Activated CD4-positive, alpha-beta T cell treated with anti-CD3 and anti-CD28 coated beads, Interleukin-2, amount 50 U/mL, for 4 hours (primary cell): ENCODE data around the gene GPAT3.
"Not testable (repeated sequence)": the region's sequence is repeated elsewhere in the genome, so short reads cannot be mapped to it uniquely, and the experiment has no call there.

Experiments used
- DNase-seq, 2 experiments: peaks; one replicate each; pipeline ENCODE4 v3.0.0-alpha.2; 2020

Gene GPAT3

GRCh38 chr4:83552924-83553323 is 17.0 kb downstream of the GPAT3 start:
- no peak for DNase-seq

DNA sequence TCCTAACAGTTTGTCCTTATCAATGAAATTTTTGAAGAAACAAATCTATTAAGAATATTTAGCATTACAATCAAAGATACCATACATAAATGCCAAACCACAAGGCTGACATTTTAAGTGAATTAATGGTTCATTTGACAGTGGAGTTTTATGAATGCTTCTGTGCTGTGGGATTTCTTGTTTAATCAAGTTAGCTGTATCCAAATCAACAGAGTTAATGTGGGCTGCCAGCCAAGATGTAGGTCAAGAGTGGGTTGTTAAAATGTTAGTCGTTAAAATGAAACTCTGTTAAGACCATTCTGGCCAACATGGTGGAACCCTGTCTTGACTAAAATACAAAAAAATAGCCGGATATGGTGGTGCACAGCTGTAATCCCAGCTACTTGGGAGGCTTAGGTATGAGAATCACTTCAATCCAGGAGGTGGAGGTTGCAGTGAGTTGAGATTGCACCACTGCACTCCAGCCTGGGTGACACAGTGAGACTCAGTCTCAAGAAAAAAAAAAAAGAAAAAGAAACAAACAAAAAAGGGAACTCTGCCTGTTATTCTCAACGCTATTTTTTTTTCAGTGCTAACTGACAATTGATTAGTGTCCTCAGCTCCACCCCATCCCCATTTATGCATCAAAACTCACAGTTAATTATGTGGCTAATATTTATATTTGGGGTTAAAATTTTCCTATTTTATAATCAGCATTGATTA is 20.2 kb downstream of the GPAT3 start:
- no peak for DNase-seq

GRCh38 chr4:83556816-83557215 is 20.9 kb downstream of the GPAT3 start:
- no peak for DNase-seq

DNA sequence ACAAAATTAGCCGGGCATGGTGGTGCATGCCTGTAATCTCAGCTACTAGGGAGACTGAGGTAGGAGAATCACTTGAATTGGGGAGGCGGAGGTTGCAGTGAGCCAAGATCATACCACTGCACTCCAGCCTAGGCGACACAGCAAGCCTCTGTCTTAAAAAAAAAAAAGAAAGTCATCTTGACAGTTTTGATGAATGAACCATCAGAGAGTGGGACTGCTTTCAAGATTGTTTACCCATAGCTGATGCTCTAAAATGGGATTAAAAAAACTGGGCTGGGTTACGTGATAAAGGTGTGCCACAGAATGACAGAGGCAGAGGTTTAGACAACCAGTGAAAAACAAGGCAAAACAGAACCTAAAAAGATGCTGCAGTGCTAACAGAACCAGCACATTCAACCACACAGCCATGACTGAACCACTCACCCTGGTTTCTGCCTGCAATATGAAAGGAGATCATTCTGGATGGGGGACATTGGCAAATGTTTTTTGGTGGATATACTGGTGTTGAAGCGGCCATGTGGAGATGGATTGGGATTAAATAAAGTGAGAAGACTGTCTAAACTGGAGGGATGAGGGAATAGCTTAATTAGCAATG is 22.2 kb downstream of the GPAT3 start:
- DNase-seq: no peak

DNA sequence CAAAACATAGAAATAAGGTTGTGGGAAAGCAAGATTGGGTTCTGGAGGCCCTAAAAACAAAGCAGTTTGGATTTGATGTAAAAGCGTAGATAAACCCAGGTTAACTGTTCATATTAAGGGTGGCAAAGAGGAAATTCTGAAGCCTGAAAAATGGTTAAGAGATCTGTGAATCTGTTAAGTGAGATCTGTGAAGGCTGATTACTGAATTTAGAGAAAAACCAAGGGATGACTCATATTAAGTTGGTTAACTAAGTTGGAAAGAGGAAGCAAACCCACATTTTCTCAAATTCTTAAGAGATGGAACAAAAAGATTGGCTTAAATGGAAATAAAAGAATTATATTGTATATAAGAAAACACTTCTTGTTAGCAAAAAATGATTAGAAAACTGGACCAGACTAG is 22.8 kb downstream of the GPAT3 start:
- DNase-seq: no peak

- no peak for DNase-seq
Measured at GRCh38 chr4:83560523-83560922, 24.6 kb downstream of the GPAT3 start.

GRCh38 chr4:83561381-83561780 is 25.5 kb downstream of the GPAT3 start:
- DNase-seq: no peak

DNA sequence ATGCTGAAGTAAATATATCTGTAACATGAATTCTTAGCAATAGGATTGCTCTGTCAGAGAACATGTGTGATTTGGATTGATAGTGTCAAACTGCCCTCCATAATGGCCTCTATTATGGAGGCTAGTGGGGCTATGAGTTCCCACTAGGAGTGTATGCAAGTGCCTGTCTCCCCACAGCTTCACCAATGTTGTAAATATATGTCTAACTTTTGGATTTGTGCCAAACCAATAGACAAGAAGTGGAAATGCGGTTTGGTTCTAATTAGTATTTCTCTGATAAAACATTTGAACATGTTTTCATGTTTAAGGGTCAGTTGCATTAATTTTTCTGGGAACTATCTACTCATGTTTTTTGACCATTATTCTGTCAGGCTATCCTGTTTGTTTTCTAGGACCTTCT is 28.1 kb downstream of the GPAT3 start:
- no peak for DNase-seq

DNA sequence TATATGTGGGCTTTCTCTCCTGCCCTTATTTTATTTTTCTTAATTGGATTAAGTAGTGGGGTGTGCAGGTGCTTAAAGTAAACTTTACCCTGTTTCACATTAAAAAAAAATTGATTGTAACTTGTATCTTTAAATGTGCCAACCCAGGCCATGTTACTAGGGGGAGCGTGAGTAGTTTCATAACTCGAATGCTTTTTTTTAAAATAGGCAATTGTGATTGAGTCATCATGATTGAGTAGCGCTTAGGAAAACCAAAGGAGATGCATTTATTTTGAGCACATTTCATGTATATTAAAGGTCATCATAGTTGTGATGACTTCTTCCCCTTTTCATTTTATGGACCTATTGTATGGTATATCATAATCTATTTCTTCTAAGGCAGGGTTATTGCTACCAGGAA is 32.2 kb downstream of the GPAT3 start:
- no peak for DNase-seq

GRCh38 chr4:83569429-83569828 is 33.5 kb downstream of the GPAT3 start:
- no peak for DNase-seq

DNA sequence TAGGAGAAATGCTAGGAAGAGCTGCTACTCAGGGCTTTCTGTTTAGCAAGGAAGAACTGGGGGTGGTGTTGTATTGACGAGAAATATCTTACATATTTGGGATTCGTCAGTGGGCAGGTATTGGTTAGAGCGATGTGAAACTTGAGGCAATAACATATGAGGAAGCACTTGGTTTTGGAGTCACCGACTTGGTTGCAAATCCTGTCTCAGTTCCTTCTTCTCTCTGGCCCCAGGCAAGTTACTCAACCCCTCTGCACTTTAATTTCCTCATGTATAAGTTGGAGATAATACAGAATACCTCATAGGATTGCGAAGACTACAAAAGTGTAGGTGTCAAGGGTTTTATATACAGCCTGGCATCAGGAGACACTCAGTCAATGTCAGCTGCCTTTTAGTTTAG is 34.1 kb downstream of the GPAT3 start:
- no peak for DNase-seq

DNA sequence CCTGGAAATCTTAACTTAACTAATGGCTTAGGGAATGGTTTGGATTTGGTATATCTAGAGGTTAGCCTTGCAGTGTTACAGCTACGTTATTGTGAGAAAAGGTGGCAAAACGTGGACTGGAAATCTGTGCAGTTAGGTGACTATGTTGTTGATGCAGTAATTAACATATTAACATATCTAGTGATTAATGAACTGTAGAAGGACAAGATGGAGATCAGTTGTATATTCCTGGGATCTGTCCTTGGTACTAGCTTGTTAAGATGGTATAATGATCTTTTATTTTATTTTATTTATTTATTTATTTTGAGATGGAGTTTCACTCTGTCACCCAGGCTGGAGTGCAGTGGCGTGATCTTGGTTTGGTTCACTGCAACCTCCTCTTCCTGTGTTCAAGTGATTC is 36.9 kb downstream of the GPAT3 start:
- no peak for DNase-seq

DNA sequence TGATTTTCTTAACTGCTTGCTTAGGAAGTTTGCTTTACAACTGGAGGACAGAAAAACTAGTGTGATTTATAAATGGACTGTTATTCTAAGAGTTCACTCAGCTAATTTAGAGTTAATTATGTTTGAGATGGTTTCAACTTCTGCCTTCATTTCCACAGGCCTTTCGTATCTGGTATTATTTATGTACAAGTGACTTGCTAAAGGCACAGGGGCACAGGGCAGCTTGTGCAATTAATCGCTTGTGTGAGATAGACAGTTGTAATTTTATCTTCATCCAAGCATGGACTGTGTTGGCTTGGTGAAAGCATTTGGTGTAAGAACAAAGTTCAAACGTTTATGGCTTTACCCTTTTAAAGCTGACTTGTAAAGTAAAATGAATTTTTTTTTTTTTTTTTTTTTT is 38.3 kb downstream of the GPAT3 start:
- DNase-seq: no peak

DNA sequence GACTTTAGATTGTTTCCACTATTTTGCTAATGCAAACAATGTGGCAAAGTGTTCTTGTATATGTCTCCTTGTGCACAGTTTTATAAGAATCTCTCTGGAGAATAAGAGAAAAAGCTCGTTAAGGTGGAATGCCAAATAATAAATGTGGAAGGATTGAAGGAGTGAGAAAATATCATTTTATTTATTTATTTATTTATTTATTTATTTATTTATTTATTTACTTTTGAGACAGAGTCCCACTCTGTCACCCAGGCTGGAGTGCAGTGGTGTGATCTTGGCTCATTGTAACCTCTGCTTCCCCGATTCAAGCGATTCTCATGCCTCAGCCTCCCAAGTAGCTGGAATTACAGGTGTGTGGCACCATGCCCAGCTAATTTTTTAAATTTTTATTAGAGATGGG is 40.3 kb downstream of the GPAT3 start:
- not testable (repeated sequence) for DNase-seq

DNA sequence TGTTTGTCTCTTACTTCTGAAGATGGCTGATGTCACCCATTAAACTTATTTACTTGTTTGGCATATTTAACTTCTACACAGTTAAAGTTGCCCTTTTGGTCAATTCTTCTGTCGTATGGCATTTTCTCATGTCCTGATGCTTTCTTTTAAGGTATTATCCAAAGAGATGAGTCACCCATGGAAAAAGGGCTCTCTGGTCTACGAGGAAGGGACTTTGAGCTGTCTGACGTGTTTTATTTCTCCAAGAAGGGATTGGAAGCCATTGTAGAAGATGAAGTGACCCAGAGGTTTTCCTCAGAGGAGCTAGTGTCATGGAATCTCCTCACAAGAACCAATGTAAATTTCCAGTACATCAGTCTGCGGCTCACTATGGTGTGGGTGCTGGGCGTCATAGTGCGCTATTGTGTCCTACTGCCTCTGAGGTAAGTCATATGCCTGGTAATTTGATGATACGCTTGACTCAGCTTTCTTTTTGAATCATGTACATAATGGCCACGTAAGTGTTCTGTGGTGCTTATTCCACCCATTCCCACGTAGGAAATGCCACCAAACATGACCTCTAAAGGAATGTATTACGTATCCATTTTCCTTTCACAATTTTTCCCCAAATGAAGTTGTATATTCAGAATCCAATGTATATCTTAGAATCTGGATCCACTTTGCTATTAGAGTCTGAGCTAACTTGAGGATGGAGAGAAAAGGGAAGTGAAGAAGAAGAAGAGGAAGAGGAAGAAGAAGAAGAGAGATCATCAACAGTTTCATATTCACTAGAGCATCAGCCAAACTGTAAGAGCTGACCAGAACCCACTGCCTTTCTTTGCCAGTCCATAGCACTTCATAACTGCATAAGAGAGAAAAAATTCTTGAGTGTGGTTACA is 45.7 kb downstream of the GPAT3 start:
- no peak for DNase-seq

GRCh38 chr4:83582289-83582785 is 46.4 kb downstream of the GPAT3 start:
- DNase-seq: no peak

GRCh38 chr4:83585982-83586508 is 50.1 kb downstream of the GPAT3 start:
- DNase-seq: no peak

DNA sequence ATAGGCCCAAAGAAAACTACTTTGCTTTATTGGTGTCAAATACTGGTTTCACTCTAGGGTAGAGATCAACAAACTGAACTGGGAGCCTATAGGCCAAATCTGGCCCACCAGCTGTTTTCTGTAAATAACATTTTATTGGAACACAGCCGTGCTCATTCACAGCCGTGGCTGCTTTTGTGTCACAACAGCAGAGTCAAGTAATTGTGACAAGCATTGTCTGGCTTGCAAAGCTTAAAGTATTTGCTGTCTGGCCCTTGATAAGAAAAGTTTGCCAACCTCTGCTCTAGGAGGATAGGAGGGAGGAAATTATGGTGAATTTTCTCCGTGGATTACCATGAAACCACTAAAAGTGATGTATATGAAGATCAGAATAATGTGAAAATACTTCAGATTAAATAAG is 53.4 kb downstream of the GPAT3 start:
- DNase-seq: no peak

- no peak for DNase-seq
Measured at GRCh38 chr4:83591056-83591455, 55.1 kb downstream of the GPAT3 start.

DNA sequence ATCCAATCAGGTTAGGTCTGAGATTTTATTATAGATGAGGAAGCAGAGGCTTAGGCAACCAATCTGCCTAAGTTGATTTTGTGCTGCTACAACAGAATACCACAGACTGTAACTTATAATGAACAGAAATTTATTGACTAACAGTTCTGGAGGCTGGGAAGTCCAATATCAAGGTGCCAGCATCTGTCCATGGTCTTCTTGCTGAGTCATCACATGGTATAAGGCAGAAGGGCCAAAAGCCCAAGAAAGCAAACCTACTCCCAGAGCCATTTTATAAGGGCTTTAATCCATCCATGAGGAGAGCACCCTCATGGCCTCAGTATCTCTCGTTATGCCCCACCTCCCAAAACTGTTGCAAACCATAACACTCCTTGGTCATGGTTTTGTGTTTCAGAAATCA is 55.8 kb downstream of the GPAT3 start:
- DNase-seq: no peak

DNA sequence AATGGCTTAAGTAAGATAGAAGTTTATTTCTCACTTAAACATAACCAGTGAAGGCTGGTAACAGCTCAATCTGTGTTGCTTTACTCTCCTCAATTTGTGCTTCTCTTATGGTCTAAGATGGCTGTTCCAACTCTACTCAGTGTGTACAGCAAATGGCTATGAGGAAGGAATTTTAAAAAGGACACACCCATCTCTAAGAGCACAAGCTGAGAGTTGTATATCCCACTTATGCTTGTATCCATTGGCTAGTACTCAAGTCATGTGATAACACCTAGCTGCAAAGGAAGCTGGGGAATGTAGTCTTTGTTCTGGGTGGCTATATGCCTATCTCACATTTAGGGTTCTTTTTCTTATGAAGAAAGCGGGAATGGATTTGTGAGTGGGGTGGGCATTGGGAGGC is 63.3 kb downstream of the GPAT3 start:
- DNase-seq: no peak

GRCh38 chr4:83603129-83603528 is 67.2 kb downstream of the GPAT3 start:
- no peak for DNase-seq

- DNase-seq: no peak
Measured at GRCh38 chr4:83604321-83604720, 68.4 kb downstream of the GPAT3 start.

DNA sequence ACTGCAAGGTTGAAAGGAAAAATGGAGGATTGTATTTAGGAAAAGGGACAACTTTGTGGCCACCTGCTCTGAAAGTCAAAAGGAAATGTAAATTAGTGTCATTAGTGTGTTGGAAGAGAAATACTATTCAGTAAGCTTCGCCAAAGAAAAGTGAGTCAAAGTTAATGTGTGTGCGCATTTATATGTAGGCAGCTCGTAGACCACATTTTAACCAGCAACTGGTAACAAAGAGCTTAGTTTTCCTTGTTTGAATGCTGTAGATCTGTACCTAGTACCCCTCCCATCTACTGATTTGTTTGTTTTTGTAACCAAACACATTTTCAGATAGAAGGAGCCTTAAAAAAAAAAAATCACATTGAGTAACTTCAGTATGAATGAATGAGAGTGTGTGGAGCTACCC is 69.3 kb downstream of the GPAT3 start:
- no peak for DNase-seq
